Measurements from ENCODE around the gene SCFD2.

GRCh38 chr4:52852041-52852440 is 513.8 kb downstream of the SCFD2 start:
- TF ChIP-seq CTCF (IDR thresholded peaks at IDR 0.05), result no peak
- TF ChIP-seq MAZ (IDR thresholded peaks at IDR 0.05; ENCODE audit: borderline replicate concordance, low read depth, low read length), result no peak
- no peak for TF ChIP-seq HMGXB4 (CRISPR knock-in tag; IDR thresholded peaks at IDR 0.05; ENCODE audit: borderline replicate concordance)
- no peak for TF ChIP-seq RAD21 (conservative IDR thresholded peaks at IDR 0.05 in 1 of 2, IDR thresholded peaks at IDR 0.05 in 1 of 2)
- no peak for TF ChIP-seq ELK1 (IDR thresholded peaks at IDR 0.05; ENCODE audit: low read depth, low read length)
- no peak for TF ChIP-seq MAFK (IDR thresholded peaks at IDR 0.05; ENCODE audit: partially characterized antibody)
- no peak for TF ChIP-seq POLR2AphosphoS2 (conservative IDR thresholded peaks at IDR 0.05; ENCODE audit: low read length)
- TF ChIP-seq JUN (IDR thresholded peaks at IDR 0.05), result no peak
- TF ChIP-seq NFE2L2 (conservative IDR thresholded peaks at IDR 0.05; ENCODE audit: low read length), result no peak
- TF ChIP-seq POLR2A (IDR thresholded peaks at IDR 0.05; ENCODE audit: low read length), result no peak
- TF ChIP-seq EHMT2 (IDR thresholded peaks at IDR 0.05; ENCODE audit: low read depth), result no peak
- no peak for TF ChIP-seq ZSCAN20 (CRISPR knock-in tag; IDR thresholded peaks at IDR 0.05)
